GM19240 (cell line): Measurements from ENCODE around the gene MYCN.

ENCODE experiments used
- DNase-seq: peaks from one replicate; pipeline ENCODE4 v3.0.0; 2011; ENCODE audit warnings: low spot score; ENCODE audit not compliant: insufficient read length

Gene MYCN

DNA sequence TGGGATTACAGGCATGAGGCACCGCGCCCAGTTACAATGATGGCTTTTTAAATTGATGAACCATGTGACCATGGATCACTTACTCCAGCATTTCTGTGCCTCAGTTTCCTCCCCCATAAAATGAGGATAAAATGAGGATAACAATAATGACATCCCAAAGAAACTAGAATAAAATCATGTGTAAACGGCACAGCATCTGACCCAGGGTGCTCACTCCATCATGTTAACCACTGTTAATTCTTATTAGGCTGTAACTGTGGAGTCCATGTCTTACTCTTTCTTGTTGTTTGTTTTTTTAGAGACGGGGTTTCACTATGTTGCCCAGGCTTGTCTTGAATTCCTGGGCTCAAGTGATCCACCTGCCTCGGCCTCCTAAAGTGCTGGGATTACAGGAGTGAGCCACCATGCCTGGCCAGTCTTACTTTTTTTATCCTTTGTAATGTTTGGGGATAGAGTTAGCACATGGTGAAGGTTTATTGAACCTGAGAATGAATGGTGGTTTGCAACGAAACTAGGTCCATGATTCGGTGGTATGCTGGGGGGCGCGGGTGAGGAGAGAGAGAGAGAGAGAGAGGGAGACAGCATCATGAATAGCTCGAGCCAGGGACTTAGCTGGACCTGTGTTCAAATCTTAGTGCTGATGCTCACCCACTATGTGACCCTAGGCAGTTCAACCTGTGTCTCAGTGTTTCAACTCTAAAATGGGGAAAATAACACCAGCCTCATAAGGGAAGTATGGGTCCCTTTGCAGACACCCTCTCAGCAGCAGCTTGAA, 52.3 kb downstream of the MYCN start:
- DNase-seq = no peak

DNA sequence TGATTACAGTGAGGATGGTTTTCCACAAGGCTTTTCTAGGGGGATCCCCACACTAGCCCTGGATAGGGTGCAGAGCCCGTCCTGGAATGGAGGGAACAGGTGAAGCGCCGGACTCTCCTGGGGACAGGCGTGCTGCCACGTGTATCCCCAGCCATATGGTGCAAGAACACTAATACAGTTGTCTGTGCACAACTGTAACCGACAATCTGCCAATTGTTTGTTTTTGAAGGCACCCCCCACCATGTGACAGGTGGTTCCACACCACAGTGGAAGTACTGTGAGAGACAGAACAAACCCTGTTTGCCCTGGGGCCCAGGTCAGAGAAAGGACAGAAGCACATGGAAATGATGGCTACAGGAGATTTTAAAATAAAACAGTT, 52.9 kb downstream of the MYCN start:
- DNase-seq = no peak

GRCh38 chr2:15993666-15994065, 53.3 kb downstream of the MYCN start:
- no peak for DNase-seq

GRCh38 chr2:15995603-15996002, 55.3 kb downstream of the MYCN start:
- DNase-seq = no peak
